H9 (cell line): Measurements from ENCODE around the gene PRELID2. TPM values are rescaled to one million over a fixed set of nuclear protein-coding genes. Genes with fewer than 3 reads are reported as not detected.

Experiments used
- DNase-seq: peaks from one replicate; pipeline ENCODE4 v3.0.0-alpha.2; 2017
- H2AFZ ChIP-seq: one replicate; pipeline ENCODE4 v1.6.1; 2013; ENCODE audit warnings: mild to moderate bottlenecking, low read length, control low read depth, moderate library complexity
- H2AK5ac ChIP-seq: 2 replicates; pipeline ENCODE4 v1.6.1; 2013; ENCODE audit warnings: low read length, control low read depth, mixed read lengths; ENCODE audit not compliant: insufficient read length
- H2BK120ac ChIP-seq: one replicate; pipeline ENCODE4 v1.6.1; 2013; ENCODE audit warnings: low read depth, mild to moderate bottlenecking, low read length, control low read depth, inconsistent platforms; ENCODE audit not compliant: poor library complexity, severe bottlenecking
- H2BK12ac ChIP-seq: 2 replicates; pipeline ENCODE4 v1.6.1; 2013; ENCODE audit warnings: low read length, control low read depth, mixed read lengths, low read depth; ENCODE audit not compliant: insufficient read length
- H2BK15ac ChIP-seq: 2 replicates; pipeline ENCODE4 v1.6.1; 2013; ENCODE audit warnings: low read depth, low read length, control low read depth
- H2BK20ac ChIP-seq: one replicate; pipeline ENCODE4 v1.6.1; 2013; ENCODE audit warnings: low read depth, mild to moderate bottlenecking, low read length, control low read depth, inconsistent platforms; ENCODE audit not compliant: poor library complexity, severe bottlenecking
- H2BK5ac ChIP-seq: 2 replicates; pipeline ENCODE4 v1.6.1; 2013; ENCODE audit warnings: low read length, control low read depth, mixed read lengths; ENCODE audit not compliant: insufficient read length
- H3K14ac ChIP-seq: 2 replicates; pipeline ENCODE4 v1.6.1; 2013; ENCODE audit warnings: low read length, control low read depth; ENCODE audit not compliant: insufficient read depth
- H3K18ac ChIP-seq: 2 replicates; pipeline ENCODE4 v1.6.1; 2013; ENCODE audit warnings: low read depth, mild to moderate bottlenecking, mixed read lengths, low read length, control low read depth; ENCODE audit not compliant: insufficient read length
- H3K23ac ChIP-seq: 2 replicates; pipeline ENCODE4 v1.6.1; 2013; ENCODE audit warnings: low read length, control low read depth, mixed read lengths, low read depth; ENCODE audit not compliant: insufficient read length
- H3K23me2 ChIP-seq: 2 replicates; pipeline ENCODE4 v1.6.1; 2013; ENCODE audit warnings: low read depth, mild to moderate bottlenecking, mixed read lengths, low read length, control low read depth; ENCODE audit not compliant: insufficient read length, poor library complexity, severe bottlenecking
- H3K27ac ChIP-seq: 2 replicates; pipeline ENCODE4 v1.5.1; 2013; ENCODE audit warnings: low read length, control low read depth, mixed read lengths, low read depth; ENCODE audit not compliant: insufficient read length
- H3K27me3 ChIP-seq: 2 replicates; pipeline ENCODE4 v1.6.1; 2013; ENCODE audit warnings: low read length, control low read depth, inconsistent platforms; ENCODE audit not compliant: insufficient read depth
- H3K4ac ChIP-seq: 2 replicates; pipeline ENCODE4 v1.6.1; 2013; ENCODE audit warnings: low read depth, mild to moderate bottlenecking, control low read depth, inconsistent platforms, low read length, moderate library complexity
- H3K4me1 ChIP-seq: 2 replicates; pipeline ENCODE4 v1.6.1; 2013; ENCODE audit warnings: low read length, control low read depth, inconsistent platforms; ENCODE audit not compliant: insufficient read depth
- H3K4me2 ChIP-seq: 2 replicates; pipeline ENCODE4 v1.6.1; 2013; ENCODE audit warnings: low read length, control low read depth, mixed read lengths; ENCODE audit not compliant: insufficient read length, insufficient read depth
- H3K56ac ChIP-seq: 2 replicates; pipeline ENCODE4 v1.6.1; 2013; ENCODE audit warnings: low read depth, mild to moderate bottlenecking, mixed read lengths, low read length, control low read depth; ENCODE audit not compliant: insufficient read length
- H3K79me1 ChIP-seq: 2 replicates; pipeline ENCODE4 v1.6.1; 2013; ENCODE audit warnings: low read depth, mild to moderate bottlenecking, moderate library complexity, low read length, control low read depth, inconsistent platforms; ENCODE audit not compliant: insufficient read depth, poor library complexity, severe bottlenecking
- H3K79me2 ChIP-seq: 2 replicates; pipeline ENCODE4 v1.6.1; 2013; ENCODE audit warnings: low read length, control low read depth, inconsistent platforms; ENCODE audit not compliant: insufficient read depth
- H3K9ac ChIP-seq: 2 replicates; pipeline ENCODE4 v1.6.1; 2013; ENCODE audit warnings: low read length, control low read depth, mixed read lengths; ENCODE audit not compliant: insufficient read length; ENCODE audit errors: extremely low read depth
- H3K9me3 ChIP-seq: one replicate; pipeline ENCODE4 v1.6.1; 2013; ENCODE audit warnings: low read depth, low read length, inconsistent platforms; ENCODE audit not compliant: control insufficient read depth
- H3T11ph ChIP-seq: one replicate; pipeline ENCODE4 v1.6.1; 2013; ENCODE audit warnings: mild to moderate bottlenecking, low read length, control low read depth, inconsistent platforms
- H4K20me1 ChIP-seq: one replicate; pipeline ENCODE4 v1.6.1; 2013; ENCODE audit not compliant: control insufficient read depth, insufficient read length, insufficient read depth
- H4K5ac ChIP-seq: 2 replicates; pipeline ENCODE4 v1.6.1; 2013; ENCODE audit warnings: low read depth, mild to moderate bottlenecking, mixed read lengths, low read length, control low read depth; ENCODE audit not compliant: insufficient read length
- H4K8ac ChIP-seq: replicated peaks from 2 replicates; pipeline ENCODE4 v1.6.1; 2013; ENCODE audit warnings: low read length, control low read depth, mixed read lengths, low read depth; ENCODE audit not compliant: insufficient read length
- H4K91ac ChIP-seq: 2 replicates; pipeline ENCODE4 v1.6.1; 2013; ENCODE audit warnings: low read depth, mild to moderate bottlenecking, moderate library complexity, mixed read lengths, low read length, control low read depth; ENCODE audit not compliant: insufficient read length
- H3K27ac Mint-ChIP-seq, 3 experiments: 2 replicates in 2 of 3; 3 replicates in 1 of 3; pipeline ENCODE4 v1.8.0; 2020 to 2021; ENCODE audit warnings: mixed read lengths in 3 of 3, mild to moderate bottlenecking in 1 of 3, moderate library complexity in 1 of 3
- H3K27me3 Mint-ChIP-seq: 2 replicates; pipeline ENCODE4 v1.8.0; 2021; ENCODE audit warnings: low read depth, mild to moderate bottlenecking, moderate library complexity, mixed read lengths
- H3K36me3 Mint-ChIP-seq, 3 experiments: 2 replicates in 2 of 3; 3 replicates in 1 of 3; pipeline ENCODE4 v1.8.0; 2020 to 2021; ENCODE audit warnings: low read depth in 3 of 3, mixed read lengths in 3 of 3; ENCODE audit not compliant: insufficient read depth in 1 of 3
- H3K4me1 Mint-ChIP-seq, 2 experiments: 2 replicates each; pipeline ENCODE4 v1.8.0; 2020; ENCODE audit warnings: mixed read lengths in 2 of 2
- H3K4me3 Mint-ChIP-seq, 2 experiments: 2 replicates in 1 of 2; 3 replicates in 1 of 2; pipeline ENCODE4 v1.8.0; 2020 to 2021; ENCODE audit warnings: mild to moderate bottlenecking in 2 of 2, mixed read lengths in 2 of 2, moderate library complexity in 1 of 2
- H3K9me3 Mint-ChIP-seq, 2 experiments: 2 replicates in 1 of 2; 3 replicates in 1 of 2; pipeline ENCODE4 v1.8.0; 2020; ENCODE audit warnings: mild to moderate bottlenecking in 2 of 2, mixed read lengths in 2 of 2, moderate library complexity in 1 of 2
- WGBS: extraction: QIAGEN DNeasy Blood & Tissue Kit; methylation state at CpG from one replicate; pipeline ENCODE4 v1.1.7; 2013; ENCODE audit warnings: missing lambda C conversion rate, low lambda C conversion rate, mixed read lengths; ENCODE audit not compliant: insufficient read length; ENCODE audit errors: extremely low coverage; 5-methylcytosine and 5-hydroxymethylcytosine counted together
- total RNA-seq: library from RNA; stranded (reverse); gene quantifications from 2 replicates; pipeline ENCODE4 v1.2.1, GENCODE V29; 2021
- TF ChIP-seq, protein P1 (sequence below): fragments of 200-600 bp; sonication (generic); conservative IDR thresholded peaks from 3 replicates; pipeline ENCODE4 v1.8.0; 2021; ENCODE audit warnings: antibody characterized with exemption, mild to moderate bottlenecking

PRELID2 gene
- total RNA-seq, 1 experiment from 2014 or later: 13.2 TPM

GRCh38 chr5:145825751-145826180, 9.4 kb downstream of the PRELID2 start:
- DNase-seq: no peak
- TF ChIP-seq, protein P1, sequence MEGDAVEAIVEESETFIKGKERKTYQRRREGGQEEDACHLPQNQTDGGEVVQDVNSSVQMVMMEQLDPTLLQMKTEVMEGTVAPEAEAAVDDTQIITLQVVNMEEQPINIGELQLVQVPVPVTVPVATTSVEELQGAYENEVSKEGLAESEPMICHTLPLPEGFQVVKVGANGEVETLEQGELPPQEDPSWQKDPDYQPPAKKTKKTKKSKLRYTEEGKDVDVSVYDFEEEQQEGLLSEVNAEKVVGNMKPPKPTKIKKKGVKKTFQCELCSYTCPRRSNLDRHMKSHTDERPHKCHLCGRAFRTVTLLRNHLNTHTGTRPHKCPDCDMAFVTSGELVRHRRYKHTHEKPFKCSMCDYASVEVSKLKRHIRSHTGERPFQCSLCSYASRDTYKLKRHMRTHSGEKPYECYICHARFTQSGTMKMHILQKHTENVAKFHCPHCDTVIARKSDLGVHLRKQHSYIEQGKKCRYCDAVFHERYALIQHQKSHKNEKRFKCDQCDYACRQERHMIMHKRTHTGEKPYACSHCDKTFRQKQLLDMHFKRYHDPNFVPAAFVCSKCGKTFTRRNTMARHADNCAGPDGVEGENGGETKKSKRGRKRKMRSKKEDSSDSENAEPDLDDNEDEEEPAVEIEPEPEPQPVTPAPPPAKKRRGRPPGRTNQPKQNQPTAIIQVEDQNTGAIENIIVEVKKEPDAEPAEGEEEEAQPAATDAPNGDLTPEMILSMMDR: peak; percentile 84
- Mint-ChIP-seq H3K36me3 (no peaks in the 10 kb centered on the region), H3K4me1 (0 out of 4 replicates have a peak, but pooled peaks cover 0 to 2% of the 10 kb centered on the region in 2 experiments), H3K27ac (no peak overlapping the region), H3K27me3 (no peaks in the 10 kb centered on the region), H3K4me3 (no peak overlapping the region), H3K9me3 (no peaks in the 10 kb centered on the region)
- no peak overlapping the region for H3K9ac ChIP-seq
- no peak overlapping the region for H4K91ac ChIP-seq
- no peaks in the 10 kb centered on the region for H3K9me3 ChIP-seq
- H3K23me2 ChIP-seq: no peaks in the 10 kb centered on the region
- no peaks in the 10 kb centered on the region for H3K4me1 ChIP-seq
- no peak overlapping the region for H2BK12ac ChIP-seq
- no peak overlapping the region for H4K5ac ChIP-seq
- H3K4ac ChIP-seq: no peak overlapping the region
- H3K18ac ChIP-seq: no peak overlapping the region
- H4K8ac ChIP-seq: no peak overlapping the region
- no peaks in the 10 kb centered on the region for H3K27me3 ChIP-seq
- H2AK5ac ChIP-seq: no peak overlapping the region
- no peaks in the 10 kb centered on the region for H3K79me2 ChIP-seq
- no peak overlapping the region for H3K23ac ChIP-seq
- H2AFZ ChIP-seq: no peak overlapping the region
- H2BK120ac ChIP-seq: no peak overlapping the region
- H3K4me2 ChIP-seq: no peak overlapping the region
- no peak overlapping the region for H2BK5ac ChIP-seq
- no peak overlapping the region for H2BK20ac ChIP-seq
- H3K27ac ChIP-seq: no peak overlapping the region
- H3K56ac ChIP-seq: no peak overlapping the region
- no peaks in the 10 kb centered on the region for H3K79me1 ChIP-seq
- WGBS: no CpG with 5 or more reads among the region's 3 CpGs
- H3T11ph ChIP-seq: no peak overlapping the region
- no peaks in the 10 kb centered on the region for H4K20me1 ChIP-seq
- no peak overlapping the region for H3K14ac ChIP-seq
- no peak overlapping the region for H2BK15ac ChIP-seq
